HepG2 (cell line): ENCODE results near the gene CAMK2D. TPM values are rescaled to one million over a fixed set of nuclear protein-coding genes. Genes with fewer than 3 reads are reported as not detected.
A peak's percentile ranks its signal among the peaks of the same experiment; 100 is the strongest.

Experiments
- ATAC-seq: fragments of 200-7000 bp; cut with Tn5 transposase; 3 replicates; pipeline ENCODE4 v1.9.1; 2020; ENCODE audit warnings: mild to moderate bottlenecking, moderate library complexity
- BruUV-seq: library from RNA; stranded (reverse); fragments of 400-500 nt; replicated peaks from 2 replicates; lab custom pipeline; 2021; lab: Mats Ljungman, UMichigan
- CTCF ChIA-PET: fragments of 300-600 bp; formaldehyde crosslinking; extraction: SDS; loops from one replicate; lab custom pipeline; 2021; ENCODE audit warnings: low total read pairs, inconsistent platforms, low intra/inter-chr PET ratio; lab: Yijun Ruan, JAX
- POLR2A ChIA-PET: fragments of 350-600 bp; sonication (Branson Sonifier 250); formaldehyde crosslinking; loops from one replicate; lab custom pipeline; 2020; ENCODE audit warnings: antibody characterized with exemption, inconsistent platforms; lab: Yijun Ruan, JAX
- DNase-seq: peaks from one replicate; pipeline ENCODE4 v3.0.0-alpha.2; 2015; ENCODE audit warnings: low spot score
- FAIRE-seq: peaks from 3 replicates; lab custom pipeline; 2011; peaks lifted over from hg19 to GRCh38; lab: Jason Lieb, UNC
- H2AFZ ChIP-seq: one replicate; pipeline ENCODE4 v1.6.1; 2011; ENCODE audit warnings: low read length, inconsistent platforms
- H3K27ac ChIP-seq: fragments of 300-600 bp; 3 replicates; pipeline ENCODE4 v1.8.0; 2011; ENCODE audit warnings: mixed run types, mild to moderate bottlenecking, mixed read lengths, low read length, inconsistent platforms; ENCODE audit not compliant: insufficient read depth; ENCODE audit errors: extremely low read length
- H3K27me3 ChIP-seq, 2 experiments: fragments of 200-600 bp in 1 of 2; 2 replicates in 1 of 2; 3 replicates in 1 of 2; pipeline versions ENCODE4 v1.6.0 to v1.8.0; 2011; ENCODE audit warnings: low read length in 2 of 2, mild to moderate bottlenecking in 2 of 2, moderate library complexity in 2 of 2, inconsistent platforms in 1 of 2; ENCODE audit not compliant: insufficient read depth in 2 of 2, control insufficient read depth in 1 of 2
- H3K36me3 ChIP-seq, 2 experiments: fragments of 200-600 bp in 1 of 2; replicated peaks in 1 of 2; 2 replicates in 1 of 2; 3 replicates in 1 of 2; pipeline versions ENCODE4 v1.5.1 to v1.8.0; 2011; ENCODE audit warnings: low read length in 2 of 2, inconsistent platforms in 1 of 2; ENCODE audit not compliant: insufficient read depth in 2 of 2, control insufficient read depth in 1 of 2
- H3K4me1 ChIP-seq: 2 replicates; pipeline ENCODE4 v1.5.1; 2012; ENCODE audit warnings: low read length, inconsistent platforms; ENCODE audit not compliant: insufficient read depth
- H3K4me2 ChIP-seq: 2 replicates; pipeline ENCODE4 v1.6.0; 2011; ENCODE audit warnings: low read depth, low read length, inconsistent platforms
- H3K4me3 ChIP-seq, 3 experiments: fragments of 200-600 bp in 1 of 3; sonication (generic), shearing (Covaris generic) in 1 of 3; replicated peaks in 1 of 3; 2 replicates each; pipeline ENCODE4 v1.5.1; 2011 to 2016; ENCODE audit warnings: low read length in 3 of 3, inconsistent platforms in 2 of 3, low read depth in 2 of 3, mild to moderate bottlenecking in 2 of 3, control low read depth in 1 of 3, mixed read lengths in 1 of 3; ENCODE audit not compliant: insufficient read depth in 1 of 3
- H3K79me2 ChIP-seq: one replicate; pipeline ENCODE4 v1.6.1; 2011; ENCODE audit warnings: low read length, inconsistent platforms; ENCODE audit not compliant: insufficient read depth
- H3K9ac ChIP-seq: 2 replicates; pipeline ENCODE4 v1.6.0; 2011; ENCODE audit warnings: mild to moderate bottlenecking, low read depth, low read length, inconsistent platforms; ENCODE audit not compliant: insufficient read depth
- H3K9me3 ChIP-seq: 2 replicates; pipeline ENCODE4 v1.5.1; 2012; ENCODE audit warnings: mild to moderate bottlenecking, low read length
- H4K20me1 ChIP-seq: 2 replicates; pipeline ENCODE4 v1.6.0; 2011; ENCODE audit warnings: inconsistent platforms, mild to moderate bottlenecking, low read length, moderate library complexity; ENCODE audit not compliant: insufficient read depth
- FOXJ3 ChIP-seq: sonication (generic); formaldehyde crosslinking; IDR thresholded peaks from 2 replicates; pipeline ENCODE4 v1.4.0; 2020; ENCODE audit warnings: missing genetic modification reagents, mild to moderate bottlenecking, borderline replicate concordance
- GATA4 ChIP-seq: sonication (generic); IDR thresholded peaks from 2 replicates; pipeline ENCODE4 v1.6.1; 2016; ENCODE audit warnings: antibody characterized with exemption, low read depth, borderline replicate concordance
- HDAC6 ChIP-seq: fragments of 200-600 bp; sonication (generic); IDR thresholded peaks from 2 replicates; pipeline ENCODE4 v1.7.0; 2017; ENCODE audit warnings: mild to moderate bottlenecking, antibody characterized with exemption, low read length, low read depth
- ISL2 ChIP-seq: sonication (generic); formaldehyde crosslinking; IDR thresholded peaks from 2 replicates; pipeline ENCODE4 v1.5.0; 2020; ENCODE audit warnings: missing genetic modification reagents
- KMT2A ChIP-seq: sonication (generic); formaldehyde crosslinking; IDR thresholded peaks from 2 replicates; pipeline ENCODE4 v1.4.0; 2020; ENCODE audit warnings: missing genetic modification reagents
- PPARG ChIP-seq: conservative IDR thresholded peaks from 2 replicates; pipeline ENCODE4 v1.6.1; 2016; ENCODE audit warnings: missing biosample characterization, missing genetic modification reagents
- REXO4 ChIP-seq: sonication (generic); formaldehyde crosslinking; IDR thresholded peaks from 2 replicates; pipeline ENCODE4 v1.8.0; 2022; ENCODE audit warnings: missing genetic modification reagents, mild to moderate bottlenecking, borderline replicate concordance
- SALL1 ChIP-seq: sonication (generic); formaldehyde crosslinking; IDR thresholded peaks from 2 replicates; pipeline ENCODE4 v1.8.0; 2022; ENCODE audit warnings: mild to moderate bottlenecking, missing genetic modification reagents
- ZNF3 ChIP-seq: IDR thresholded peaks from 2 replicates; pipeline ENCODE4 v1.7.0; 2017; ENCODE audit warnings: inconsistent platforms
- ZNF512 ChIP-seq: sonication (generic); formaldehyde crosslinking; IDR thresholded peaks from 2 replicates; pipeline ENCODE4 v1.4.0; 2020; ENCODE audit warnings: mild to moderate bottlenecking, missing genetic modification reagents
- ZNF629 ChIP-seq: sonication (generic); formaldehyde crosslinking; conservative IDR thresholded peaks from 2 replicates; pipeline ENCODE4 v1.5.0; 2020; ENCODE audit warnings: missing genetic modification reagents
- ZNF772 ChIP-seq: sonication (generic); formaldehyde crosslinking; IDR thresholded peaks from 2 replicates; pipeline ENCODE4 v1.5.0; 2020; ENCODE audit warnings: mild to moderate bottlenecking, missing genetic modification reagents
- WGBS: methylation state at CpG from one replicate; pipeline ENCODE4 v1.1.6; 2017; ENCODE audit warnings: low lambda C conversion rate; 5-methylcytosine and 5-hydroxymethylcytosine counted together
- in situ Hi-C: cut with HindIII; loops from 2 replicates; pipeline ENCODE4 v1.10.0; 2017; ENCODE audit warnings: low pct_unique_long_range_greater_than_20kb; ENCODE audit not compliant: extremely low pct_ligation_motif_present
- intact Hi-C: fragments of 100-400 bp; cut with micrococcal nuclease; formaldehyde crosslinking; loops from one replicate; pipeline ENCODE4 v1.10.0; 2022; ENCODE audit not compliant: unreplicated experiment
- polyA plus RNA-seq, 8 experiments: library from polyadenylated mRNA; depleted of rRNA in 3 of 8; stranded (reverse) in 7 of 8; unstranded in 1 of 8; fragments of >200 nt; fragmentation: Illumina TruSeq in 4 of 8; extraction: Trizol in 4 of 8; gene quantifications; 2 replicates each; pipeline versions ENCODE4 v1.2.1 to v1.2.3, GENCODE V29; 2011 to 2016; ENCODE audit warnings: low read depth in 4 of 8, missing spikeins in 1 of 8, mixed read lengths in 1 of 8; ENCODE audit not compliant: insufficient read depth in 1 of 8
- total RNA-seq, 5 experiments: library from RNA; depleted of rRNA; stranded (reverse); fragments of >200 nt; fragmentation: Illumina TruSeq; extraction: Trizol; gene quantifications; 2 replicates each; pipeline ENCODE4 v1.2.3, GENCODE V29; 2016; ENCODE audit warnings: low read depth in 1 of 5
- TF ChIP-seq, protein P1 (sequence below): IDR thresholded peaks from 2 replicates; pipeline ENCODE4 v1.6.1; 2012; ENCODE audit warnings: low read depth, low read length, improper control_type of control experiment
- TF ChIP-seq, protein P2 (sequence below): sonication (generic); formaldehyde crosslinking; IDR thresholded peaks from 2 replicates; pipeline ENCODE4 v1.4.0; 2020; ENCODE audit warnings: mild to moderate bottlenecking, missing genetic modification reagents
- TF ChIP-seq, protein P3 (sequence below): sonication (generic); formaldehyde crosslinking; IDR thresholded peaks from 2 replicates; pipeline ENCODE4 v1.5.0; 2020; ENCODE audit warnings: missing genetic modification reagents
- TF ChIP-seq, protein P4 (sequence below): sonication (generic); formaldehyde crosslinking; IDR thresholded peaks from 2 replicates; pipeline ENCODE4 v1.4.0; 2020; ENCODE audit warnings: missing genetic modification reagents, borderline replicate concordance

CAMK2D gene
- total and polyA plus RNA-seq, 2 of the 13 experiments (the other 11 are each of a cell fraction or from before 2014, with no cell fraction given) = 18.0 to 65.4 TPM

GRCh38 chr4:113644398-113644797, 117.1 kb downstream of the CAMK2D start:
- ChIA-PET POLR2A (interaction anchor here (1.1 to 1.3 kb wide), 2 partner anchors 8 to 40 kb away, joined by 3 to 4 read pairs; no protein-coding TSS in a partner anchor), CTCF (no interaction called here)
- Histone ChIP-seq H3K36me3 (no peaks in the 10 kb centered on the region; a peak in 1 of 5 replicates), H4K20me1 (no peaks in the 10 kb centered on the region), H3K27ac (peak overlapping the region; percentile 12), H2AFZ (no peak overlapping the region), H3K27me3 (no peaks in the 10 kb centered on the region), H3K4me3 (no peak overlapping the region), H3K4me2 (no peak overlapping the region), H3K9ac (no peak overlapping the region), H3K4me1 (peaks cover 78% of the 10 kb centered on the region), H3K79me2 (peaks cover 12% of the 10 kb centered on the region), H3K9me3 (no peaks in the 10 kb centered on the region)
- DNase-seq (no peak), ATAC-seq (no peak), FAIRE-seq (no peak)
- in situ Hi-C loops (no loop called here), intact Hi-C loops (loop anchor here (5.0 kb wide), 2 partner anchors 38 to 97 kb away; no protein-coding TSS in a partner anchor)
- TF ChIP-seq, protein P1, sequence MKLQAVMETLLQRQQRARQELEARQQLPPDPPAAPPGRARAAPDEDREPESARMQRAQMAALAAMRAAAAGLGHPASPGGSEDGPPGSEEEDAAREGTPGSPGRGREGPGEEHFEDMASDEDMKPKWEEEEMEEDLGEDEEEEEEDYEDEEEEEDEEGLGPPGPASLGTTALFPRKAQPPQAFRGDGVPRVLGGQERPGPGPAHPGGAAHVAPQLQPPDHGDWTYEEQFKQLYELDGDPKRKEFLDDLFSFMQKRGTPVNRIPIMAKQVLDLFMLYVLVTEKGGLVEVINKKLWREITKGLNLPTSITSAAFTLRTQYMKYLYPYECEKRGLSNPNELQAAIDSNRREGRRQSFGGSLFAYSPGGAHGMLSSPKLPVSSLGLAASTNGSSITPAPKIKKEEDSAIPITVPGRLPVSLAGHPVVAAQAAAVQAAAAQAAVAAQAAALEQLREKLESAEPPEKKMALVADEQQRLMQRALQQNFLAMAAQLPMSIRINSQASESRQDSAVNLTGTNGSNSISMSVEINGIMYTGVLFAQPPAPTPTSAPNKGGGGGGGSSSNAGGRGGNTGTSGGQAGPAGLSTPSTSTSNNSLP = no peak
- no peak for TF ChIP-seq ISL2 (CRISPR knock-in tag)
- TF ChIP-seq HDAC6 = no peak
- no peak for TF ChIP-seq ZNF3
- TF ChIP-seq, protein P2, sequence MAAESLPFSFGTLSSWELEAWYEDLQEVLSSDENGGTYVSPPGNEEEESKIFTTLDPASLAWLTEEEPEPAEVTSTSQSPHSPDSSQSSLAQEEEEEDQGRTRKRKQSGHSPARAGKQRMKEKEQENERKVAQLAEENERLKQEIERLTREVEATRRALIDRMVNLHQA (CRISPR knock-in tag) = no peak
- no peak for TF ChIP-seq REXO4 (CRISPR knock-in tag)
- TF ChIP-seq ZNF629 = no peak
- TF ChIP-seq ZNF512 = no peak
- TF ChIP-seq SALL1 (CRISPR knock-in tag) = no peak
- no peak for TF ChIP-seq PPARG (CRISPR knock-in tag)
- TF ChIP-seq KMT2A (CRISPR knock-in tag) = no peak
- no peak for TF ChIP-seq GATA4
- TF ChIP-seq, protein P3, sequence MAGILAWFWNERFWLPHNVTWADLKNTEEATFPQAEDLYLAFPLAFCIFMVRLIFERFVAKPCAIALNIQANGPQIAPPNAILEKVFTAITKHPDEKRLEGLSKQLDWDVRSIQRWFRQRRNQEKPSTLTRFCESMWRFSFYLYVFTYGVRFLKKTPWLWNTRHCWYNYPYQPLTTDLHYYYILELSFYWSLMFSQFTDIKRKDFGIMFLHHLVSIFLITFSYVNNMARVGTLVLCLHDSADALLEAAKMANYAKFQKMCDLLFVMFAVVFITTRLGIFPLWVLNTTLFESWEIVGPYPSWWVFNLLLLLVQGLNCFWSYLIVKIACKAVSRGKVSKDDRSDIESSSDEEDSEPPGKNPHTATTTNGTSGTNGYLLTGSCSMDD (CRISPR knock-in tag) = no peak
- TF ChIP-seq, protein P4, sequence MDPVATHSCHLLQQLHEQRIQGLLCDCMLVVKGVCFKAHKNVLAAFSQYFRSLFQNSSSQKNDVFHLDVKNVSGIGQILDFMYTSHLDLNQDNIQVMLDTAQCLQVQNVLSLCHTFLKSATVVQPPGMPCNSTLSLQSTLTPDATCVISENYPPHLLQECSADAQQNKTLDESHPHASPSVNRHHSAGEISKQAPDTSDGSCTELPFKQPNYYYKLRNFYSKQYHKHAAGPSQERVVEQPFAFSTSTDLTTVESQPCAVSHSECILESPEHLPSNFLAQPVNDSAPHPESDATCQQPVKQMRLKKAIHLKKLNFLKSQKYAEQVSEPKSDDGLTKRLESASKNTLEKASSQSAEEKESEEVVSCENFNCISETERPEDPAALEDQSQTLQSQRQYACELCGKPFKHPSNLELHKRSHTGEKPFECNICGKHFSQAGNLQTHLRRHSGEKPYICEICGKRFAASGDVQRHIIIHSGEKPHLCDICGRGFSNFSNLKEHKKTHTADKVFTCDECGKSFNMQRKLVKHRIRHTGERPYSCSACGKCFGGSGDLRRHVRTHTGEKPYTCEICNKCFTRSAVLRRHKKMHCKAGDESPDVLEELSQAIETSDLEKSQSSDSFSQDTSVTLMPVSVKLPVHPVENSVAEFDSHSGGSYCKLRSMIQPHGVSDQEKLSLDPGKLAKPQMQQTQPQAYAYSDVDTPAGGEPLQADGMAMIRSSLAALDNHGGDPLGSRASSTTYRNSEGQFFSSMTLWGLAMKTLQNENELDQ (CRISPR knock-in tag) = no peak
- no peak for TF ChIP-seq ZNF772 (CRISPR knock-in tag)
- TF ChIP-seq FOXJ3 (CRISPR knock-in tag) = no peak
- BruUV-seq = no TSS peak
- 100% methylated on average over 1 of the region's 1 CpG for WGBS
